HEK293T (cell line): Measurements from ENCODE around the gene SURF1.

ENCODE experiments used
- ARNT ChIP-seq: fragments of 450-650 bp; IDR thresholded peaks from 2 replicates; pipeline ENCODE4 v1.6.1; 2017; ENCODE audit warnings: mild to moderate bottlenecking
- LEF1 ChIP-seq: fragments of 450-650 bp; IDR thresholded peaks from 2 replicates; pipeline ENCODE4 v1.6.1; 2017; ENCODE audit warnings: mild to moderate bottlenecking, borderline replicate concordance
- SP1 ChIP-seq: fragments of 450-650 bp; IDR thresholded peaks from 2 replicates; pipeline ENCODE4 v1.6.1; 2017
- ZNF384 ChIP-seq: fragments of 450-650 bp; IDR thresholded peaks from 2 replicates; pipeline ENCODE4 v1.6.1; 2016

- TF ChIP-seq SP1 = no peak
- no peak for TF ChIP-seq LEF1
- TF ChIP-seq ARNT = no peak
- TF ChIP-seq ZNF384 = no peak
These were observed 18.9 kb upstream of the SURF1 start for GRCh38 chr9:133375116-133375723.
